Measurements from ENCODE around the gene NHERF1. TPM values are rescaled to one million over a fixed set of nuclear protein-coding genes. Genes with fewer than 3 reads are reported as not detected.

Gene NHERF1
- total and polyA plus RNA-seq, 2 donors (not counting 3 experiments of a cell fraction or from before 2014, with no cell fraction given) = 24.4 to 26.9 TPM

- BruUV-seq (replicated peaks) = no TSS peak
- no peaks in the 10 kb centered on the region for H3K27me3 ChIP-seq (ENCODE audit: control insufficient read depth in 2 of 2, insufficient read depth in 2 of 2, low read length in 2 of 2)
- H2AFZ ChIP-seq (ENCODE audit: low read depth, low read length) = no peak overlapping the region
- H3K4me3 ChIP-seq (replicated peaks in 1 of 3; ENCODE audit: insufficient read depth in 1 of 3, low read depth in 1 of 3, low read length in 3 of 3) = no peak overlapping the region
- ChIA-PET POLR2A (no interaction called here), CTCF (no interaction called here)
- TF ChIP-seq, protein P1, sequence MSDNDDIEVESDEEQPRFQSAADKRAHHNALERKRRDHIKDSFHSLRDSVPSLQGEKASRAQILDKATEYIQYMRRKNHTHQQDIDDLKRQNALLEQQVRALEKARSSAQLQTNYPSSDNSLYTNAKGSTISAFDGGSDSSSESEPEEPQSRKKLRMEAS (IDR thresholded peaks at IDR 0.05; ENCODE audit: insufficient read depth, insufficient read length) = no peak
- no peak for TF ChIP-seq EZH2 (IDR thresholded peaks at IDR 0.05; ENCODE audit: borderline replicate concordance, low read depth, low read length, severe bottlenecking)
- no peak for TF ChIP-seq GATA2 (IDR thresholded peaks at IDR 0.05; ENCODE audit: insufficient read depth, insufficient read length, low read depth, low read length)
- no peak for TF ChIP-seq POLR2A (IDR thresholded peaks at IDR 0.05; ENCODE audit: low read depth, low read length)
- TF ChIP-seq CTCF (IDR thresholded peaks at IDR 0.05; ENCODE audit: extremely low read depth in 1 of 2, insufficient read depth in 1 of 2, low read depth in 1 of 2, low read length in 2 of 2) = no peak
- TF ChIP-seq POLR2AphosphoS5 (IDR thresholded peaks at IDR 0.05; ENCODE audit: insufficient read depth, low read depth, low read length) = no peak
- TF ChIP-seq FOS (IDR thresholded peaks at IDR 0.05; ENCODE audit: borderline replicate concordance, insufficient read depth, low read length) = no peak
- TF ChIP-seq JUN (IDR thresholded peaks at IDR 0.05; ENCODE audit: borderline replicate concordance, insufficient read depth, insufficient read length, low read depth) = no peak
- no peak for TF ChIP-seq MYC (IDR thresholded peaks at IDR 0.05; ENCODE audit: low read depth, low read length)
- H3K27ac ChIP-seq (ENCODE audit: insufficient read depth, low read depth, low read length) = no peak overlapping the region
- no peaks in the 10 kb centered on the region for H4K20me1 ChIP-seq (replicated peaks; ENCODE audit: control insufficient read depth, extremely low read depth, insufficient read depth, low read length)
- no peaks in the 10 kb centered on the region for H3K79me2 ChIP-seq (ENCODE audit: control insufficient read depth, insufficient read depth, low read length)
- no peaks in the 10 kb centered on the region for H3K9me1 ChIP-seq (replicated peaks; ENCODE audit: control insufficient read depth, extremely low read depth, insufficient read depth, low read length)
- no peak overlapping the region for H3K9ac ChIP-seq (replicated peaks; ENCODE audit: extremely low read depth, insufficient read depth, low read length)
- no peak overlapping the region for H3K4me2 ChIP-seq (ENCODE audit: insufficient read depth, low read length)
- no peaks in the 10 kb centered on the region for H3K36me3 ChIP-seq (ENCODE audit: control insufficient read depth in 2 of 2, extremely low read depth in 1 of 2, insufficient read depth in 2 of 2, low read length in 2 of 2)
- DNase-seq (ENCODE audit: low read depth, low spot score) = no peak
- FAIRE-seq = no peak
- intact Hi-C loops (cut with micrococcal nuclease) (no loop called here), dilution Hi-C loops (cut with MboI; ENCODE audit: extremely low pct_ligation_motif_present, low sequenced_read_pairs) (no loop called here)
- H3K4me1 ChIP-seq (ENCODE audit: control insufficient read depth, extremely low read depth, insufficient read depth, low read length) = no peaks in the 10 kb centered on the region
- H3K9me3 ChIP-seq (replicated peaks; ENCODE audit: control insufficient read depth, insufficient read depth, low read length) = no peaks in the 10 kb centered on the region
These were observed 49.2 kb upstream of the NHERF1 start for GRCh38 chr17:74699236-74699635.
